H1 (cell line): ENCODE results near the gene EPHA4. TPM values are rescaled to one million over a fixed set of nuclear protein-coding genes. Genes with fewer than 3 reads are reported as not detected.

Source experiments
- CREB1 ChIP-seq: IDR thresholded peaks from 2 replicates; pipeline ENCODE4 v1.6.1; 2012; ENCODE audit warnings: inconsistent platforms
- GABPA ChIP-seq: IDR thresholded peaks from 2 replicates; pipeline ENCODE4 v1.6.1; 2011; ENCODE audit warnings: mild to moderate bottlenecking, low read length, moderate library complexity, borderline replicate concordance; ENCODE audit not compliant: insufficient read depth
- SUZ12 ChIP-seq: fragments of 200-600 bp; sonication (generic); IDR thresholded peaks from 2 replicates; pipeline ENCODE4 v1.6.1; 2012; ENCODE audit warnings: mild to moderate bottlenecking, inconsistent platforms, low read length, moderate library complexity, mixed read lengths
- TAF1 ChIP-seq: IDR thresholded peaks from 2 replicates; pipeline ENCODE4 v1.6.1; 2011; ENCODE audit warnings: mild to moderate bottlenecking, low read depth, low read length
- TCF12 ChIP-seq: IDR thresholded peaks from 2 replicates; pipeline ENCODE4 v1.6.1; 2011; ENCODE audit warnings: low read depth, mild to moderate bottlenecking, low read length
- polyA plus RNA-seq, 7 experiments: library from polyadenylated mRNA; depleted of rRNA in 3 of 7; stranded (reverse) in 5 of 7; unstranded in 2 of 7; fragments of >200 nt in 5 of 7; fragments of 200-250 nt in 2 of 7; gene quantifications; 1 replicate in 5 of 7; 2 replicates in 1 of 7; 4 replicates in 1 of 7; pipeline versions ENCODE4 v1.2.1 to v1.2.3, GENCODE V29; 2011 to 2013; ENCODE audit warnings: missing spikeins in 2 of 7, mixed read lengths in 2 of 7
- total RNA-seq: library from RNA; stranded (reverse); fragmentation: NEBNext Ultra II Directional; extraction: Animal tissue kit (Norgen Biotek cat#: 25700); gene quantifications from 2 replicates; pipeline ENCODE4 v1.2.1, GENCODE V29; 2021

Gene EPHA4
- total and polyA plus RNA-seq, 2 of the 8 experiments (the other 6 are each of a cell fraction or from before 2014, with no cell fraction given), result 4.3 to 5.7 TPM

DNA sequence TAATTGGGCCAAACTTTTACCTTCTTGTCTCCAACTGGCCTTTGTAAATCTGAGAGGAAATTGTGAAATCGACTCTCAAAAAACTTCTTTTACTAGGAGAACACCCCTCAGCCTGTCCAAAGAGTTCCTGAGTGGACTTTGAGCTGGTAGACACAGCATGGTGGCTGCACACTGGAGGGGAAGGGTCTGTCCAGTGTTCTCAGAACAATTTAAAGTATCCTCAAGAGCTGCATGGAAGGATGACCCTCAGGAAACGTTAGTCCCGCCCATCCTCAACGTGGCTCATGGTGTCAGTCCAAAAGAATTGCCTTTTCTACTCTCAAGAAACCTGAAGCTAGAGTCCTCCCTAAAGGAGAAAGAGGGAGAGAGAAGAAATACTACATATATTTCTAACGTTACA is 182.7 kb downstream of the EPHA4 start (continued):
- TF ChIP-seq GABPA (no peak), CREB1 (no peak), TAF1 (no peak), TCF12 (no peak), SUZ12 (no peak)
- TF ChIP-seq, all 59 proteins: peak for 0
